Muscle layer of duodenum (tissue), 2 donors: ENCODE measurements around the gene ARID3A.

Experiments
- H3K27ac ChIP-seq: one replicate; pipeline ENCODE4 v1.7.0; 2013; ENCODE audit warnings: mild to moderate bottlenecking, low read length
- H3K27me3 ChIP-seq: one replicate; pipeline ENCODE4 v1.7.0; 2013; ENCODE audit warnings: low read depth, mild to moderate bottlenecking, control low read depth, low read length
- H3K36me3 ChIP-seq, 2 donors: one replicate each; pipeline ENCODE4 v1.7.0; 2013; ENCODE audit warnings: low read length in 2 of 2, control low read depth in 1 of 2, mild to moderate bottlenecking in 1 of 2; ENCODE audit not compliant: insufficient read depth in 2 of 2, control insufficient read depth in 1 of 2
- H3K4me1 ChIP-seq, 2 donors: one replicate each; pipeline ENCODE4 v1.7.0; 2013; ENCODE audit warnings: low read length in 2 of 2, mild to moderate bottlenecking in 2 of 2, control low read depth in 1 of 2, moderate library complexity in 1 of 2; ENCODE audit not compliant: insufficient read depth in 2 of 2, control insufficient read depth in 1 of 2
- H3K4me3 ChIP-seq, 2 donors: one replicate each; pipeline ENCODE4 v1.7.0; 2013; ENCODE audit warnings: low read length in 2 of 2, low read depth in 1 of 2, mild to moderate bottlenecking in 1 of 2
- H3K9me3 ChIP-seq, 2 donors: one replicate each; pipeline ENCODE4 v1.7.0; 2013; ENCODE audit warnings: low read length in 2 of 2, control low read depth in 1 of 2, mild to moderate bottlenecking in 1 of 2; ENCODE audit not compliant: control insufficient read depth in 1 of 2
- donor health status: healthy.

The ARID3A gene

GRCh38 chr19:963486-963951 is 37.7 kb downstream of the ARID3A start:
- Histone ChIP-seq H3K4me3 (no peak overlapping the region), H3K27me3 (no peaks in the 10 kb centered on the region), H3K4me1 (no peaks in the 10 kb centered on the region), H3K27ac (no peak overlapping the region), H3K9me3 (peaks cover 0 to 3% of the 10 kb centered on the region in 2 donors), H3K36me3 (peaks cover 0 to 48% of the 10 kb centered on the region in 2 donors)

GRCh38 chr19:964116-964520 is 38.3 kb downstream of the ARID3A start:
- Histone ChIP-seq H3K36me3 (peaks cover 0 to 53% of the 10 kb centered on the region in 2 donors), H3K4me3 (no peak overlapping the region), H3K27ac (no peak overlapping the region)

GRCh38 chr19:964761-965694 is 39.2 kb downstream of the ARID3A start:
- Histone ChIP-seq H3K27me3 (no peaks in the 10 kb centered on the region), H3K27ac (no peak overlapping the region), H3K36me3 (peaks cover 0 to 50% of the 10 kb centered on the region in 2 donors), H3K9me3 (peaks cover 0 to 3% of the 10 kb centered on the region in 2 donors), H3K4me1 (no peaks in the 10 kb centered on the region), H3K4me3 (no peak overlapping the region)

More at GRCh38 chr19:964116-964520, 38.3 kb downstream of the ARID3A start:
- Histone ChIP-seq H3K4me1 (no peaks in the 10 kb centered on the region), H3K9me3 (peaks cover 0 to 3% of the 10 kb centered on the region in 2 donors), H3K27me3 (no peaks in the 10 kb centered on the region)

GRCh38 chr19:966485-967088 is 40.8 kb downstream of the ARID3A start:
- no peak overlapping the region for H3K4me3 ChIP-seq
- no peaks in the 10 kb centered on the region for H3K4me1 ChIP-seq
- H3K27me3 ChIP-seq = no peaks in the 10 kb centered on the region
- no peak overlapping the region for H3K27ac ChIP-seq
- H3K36me3 ChIP-seq = peaks cover 6 to 51% of the 10 kb centered on the region in 2 donors
- H3K9me3 ChIP-seq = peaks cover 0 to 10% of the 10 kb centered on the region in 2 donors

GRCh38 chr19:970695-971094 is 44.9 kb downstream of the ARID3A start:
- peaks cover 0 to 10% of the 10 kb centered on the region in 2 donors for H3K9me3 ChIP-seq
- no peak overlapping the region for H3K4me3 ChIP-seq
- peaks cover 6 to 37% of the 10 kb centered on the region in 2 donors for H3K36me3 ChIP-seq
- no peaks in the 10 kb centered on the region for H3K27me3 ChIP-seq
- H3K4me1 ChIP-seq = no peaks in the 10 kb centered on the region
- no peak overlapping the region for H3K27ac ChIP-seq

GRCh38 chr19:971795-972194 is 46.0 kb downstream of the ARID3A start:
- peaks cover 6 to 31% of the 10 kb centered on the region in 2 donors for H3K36me3 ChIP-seq
- H3K4me1 ChIP-seq = no peaks in the 10 kb centered on the region
- peaks cover 0 to 7% of the 10 kb centered on the region in 2 donors for H3K9me3 ChIP-seq
- no peaks in the 10 kb centered on the region for H3K27me3 ChIP-seq
- no peak overlapping the region for H3K4me3 ChIP-seq
- H3K27ac ChIP-seq = no peak overlapping the region

- Histone ChIP-seq H3K27ac (no peak overlapping the region), H3K9me3 (peaks cover 0 to 7% of the 10 kb centered on the region in 2 donors), H3K27me3 (no peaks in the 10 kb centered on the region), H3K4me3 (no peak overlapping the region), H3K36me3 (peaks cover 6 to 27% of the 10 kb centered on the region in 2 donors), H3K4me1 (no peaks in the 10 kb centered on the region)
Observed at GRCh38 chr19:972281-972680, 46.4 kb downstream of the ARID3A start.

GRCh38 chr19:973726-974563 is 48.1 kb downstream of the ARID3A start:
- peaks cover 6 to 18% of the 10 kb centered on the region in 2 donors for H3K36me3 ChIP-seq
- H3K9me3 ChIP-seq = peaks cover 0 to 7% of the 10 kb centered on the region in 2 donors
- H3K4me1 ChIP-seq = no peaks in the 10 kb centered on the region
- H3K4me3 ChIP-seq = no peak overlapping the region
- H3K27ac ChIP-seq = no peak overlapping the region
- H3K27me3 ChIP-seq = no peaks in the 10 kb centered on the region

- H3K36me3 ChIP-seq = peaks cover 6 to 15% of the 10 kb centered on the region in 2 donors
- no peak overlapping the region for H3K27ac ChIP-seq
- H3K27me3 ChIP-seq = no peaks in the 10 kb centered on the region
- H3K4me3 ChIP-seq = no peak overlapping the region
- no peaks in the 10 kb centered on the region for H3K4me1 ChIP-seq
- peaks cover 0 to 7% of the 10 kb centered on the region in 2 donors for H3K9me3 ChIP-seq
Observed at GRCh38 chr19:974564-975257, 48.9 kb downstream of the ARID3A start.

GRCh38 chr19:976476-976875 is 50.6 kb downstream of the ARID3A start:
- Histone ChIP-seq H3K27ac (no peak overlapping the region), H3K4me3 (no peak overlapping the region), H3K36me3 (peaks cover 0 to 5% of the 10 kb centered on the region in 2 donors), H3K27me3 (no peaks in the 10 kb centered on the region), H3K4me1 (no peaks in the 10 kb centered on the region), H3K9me3 (no peaks in the 10 kb centered on the region)
